ENCODE data around the gene FDX2. TPM values are rescaled to one million over a fixed set of nuclear protein-coding genes. Genes with fewer than 3 reads are reported as not detected.
"Not testable (repeated sequence)": the region's sequence is repeated elsewhere in the genome, so short reads cannot be mapped to it uniquely, and the experiment has no call there.

The FDX2 gene
- total and polyA plus RNA-seq, 8 donors, result 5.5 to 30.3 (median 10.0) TPM

- no peak for ATAC-seq
Measured at GRCh38 chr19:10285393-10285792, 30.4 kb downstream of the FDX2 start.

GRCh38 chr19:10284960-10285278 lies 30.9 kb downstream of the FDX2 start:
- ATAC-seq (no peak), FAIRE-seq (no peak), DNase-seq (no peak)
- intact Hi-C loops (cut with DNase I), result no loop called here
- H3K4me3 ChIP-seq, result no peak overlapping the region
- no peak overlapping the region for H3K27ac ChIP-seq
- peaks cover 0 to 16% (median 0%) of the 10 kb centered on the region in 3 donors for H3K4me1 ChIP-seq
- H3K36me3 ChIP-seq, result no peaks in the 10 kb centered on the region
- peaks cover 0 to 9% (median 6%) of the 10 kb centered on the region in 4 donors for H3K27me3 ChIP-seq
- WGBS, 2 donors, result 87 to 94% methylated on average over 13 of the region's 13 CpGs
- TF ChIP-seq CTCF (IDR thresholded peaks at IDR 0.05), result no peak
- no peaks in the 10 kb centered on the region for H3K9me3 ChIP-seq

More at GRCh38 chr19:10285393-10285792, 30.4 kb downstream of the FDX2 start:
- H3K36me3 ChIP-seq, result no peaks in the 10 kb centered on the region
- intact Hi-C loops (cut with DNase I), result no loop called here
- no peak overlapping the region for H3K27ac ChIP-seq
- DNase-seq (no peak), FAIRE-seq (no peak)
- no peak overlapping the region for H3K4me3 ChIP-seq
- 83 to 94% methylated on average over 4 of the region's 4 CpGs for WGBS, 2 donors
- peaks cover 0 to 14% (median 6%) of the 10 kb centered on the region in 4 donors for H3K27me3 ChIP-seq
- TF ChIP-seq CTCF (IDR thresholded peaks at IDR 0.05), result no peak
- peaks cover 0 to 17% (median 0%) of the 10 kb centered on the region in 3 donors for H3K4me1 ChIP-seq
- H3K9me3 ChIP-seq, result no peaks in the 10 kb centered on the region

- H3K4me1 ChIP-seq, result peaks cover 0 to 10% (median 0%) of the 10 kb centered on the region in 3 donors
- WGBS, 2 donors, result 75 to 87% methylated on average over 34 of the region's 34 CpGs
- H3K27ac ChIP-seq, result no peak overlapping the region
- no peaks in the 10 kb centered on the region for H3K36me3 ChIP-seq
- intact Hi-C loops (cut with DNase I), result no loop called here
- no peak overlapping the region for H3K4me3 ChIP-seq
- no peak for ATAC-seq
- H3K9me3 ChIP-seq, result no peaks in the 10 kb centered on the region
- FAIRE-seq, result no peak
- H3K27me3 ChIP-seq, result peaks cover 0 to 9% (median 6%) of the 10 kb centered on the region in 4 donors
- no peak for TF ChIP-seq CTCF (IDR thresholded peaks at IDR 0.05)
- no peak for DNase-seq
Measured at GRCh38 chr19:10284065-10284959, 31.5 kb downstream of the FDX2 start.

- Histone ChIP-seq H3K27me3 (peaks cover 0 to 9% (median 6%) of the 10 kb centered on the region in 4 donors), H3K36me3 (no peaks in the 10 kb centered on the region), H3K27ac (no peak overlapping the region), H3K4me3 (no peak overlapping the region), H3K9me3 (no peaks in the 10 kb centered on the region), H3K4me1 (peaks cover 0 to 8% (median 0%) of the 10 kb centered on the region in 3 donors)
- no peak for DNase-seq
- no peak for FAIRE-seq
- WGBS, 2 donors, result 51 to 61% methylated on average over 23 of the region's 23 CpGs
- intact Hi-C loops (cut with DNase I), result no loop called here
- TF ChIP-seq CTCF (IDR thresholded peaks at IDR 0.05), result no peak
- no peak for ATAC-seq
Measured at GRCh38 chr19:10283301-10284064, 32.3 kb downstream of the FDX2 start.

- DNase-seq; H3K36me3 ChIP-seq; H3K4me3 ChIP-seq; intact Hi-C loops (cut with DNase I); H3K4me1 ChIP-seq; FAIRE-seq; H3K27ac ChIP-seq; ATAC-seq; H3K9me3 ChIP-seq; H3K27me3 ChIP-seq: not testable (repeated sequence)
- WGBS, 2 donors, result 81 to 84% methylated on average over 5 of the region's 5 CpGs
Measured at GRCh38 chr19:10282043-10282442, 33.8 kb downstream of the FDX2 start.
